Stimulated activated CD8-positive, alpha-beta memory T cell treated with anti-CD3 and anti-CD28 coated beads, Interleukin-2, amount 100 ng/mL, for 48 hours (primary cell): ENCODE measurements around the gene EPHA7.

Experiments used
- DNase-seq, 2 donors: peaks; one replicate each; pipeline ENCODE4 v3.0.0-alpha.2; 2020; ENCODE audit warnings: low read depth in 2 of 2

The EPHA7 gene

DNA sequence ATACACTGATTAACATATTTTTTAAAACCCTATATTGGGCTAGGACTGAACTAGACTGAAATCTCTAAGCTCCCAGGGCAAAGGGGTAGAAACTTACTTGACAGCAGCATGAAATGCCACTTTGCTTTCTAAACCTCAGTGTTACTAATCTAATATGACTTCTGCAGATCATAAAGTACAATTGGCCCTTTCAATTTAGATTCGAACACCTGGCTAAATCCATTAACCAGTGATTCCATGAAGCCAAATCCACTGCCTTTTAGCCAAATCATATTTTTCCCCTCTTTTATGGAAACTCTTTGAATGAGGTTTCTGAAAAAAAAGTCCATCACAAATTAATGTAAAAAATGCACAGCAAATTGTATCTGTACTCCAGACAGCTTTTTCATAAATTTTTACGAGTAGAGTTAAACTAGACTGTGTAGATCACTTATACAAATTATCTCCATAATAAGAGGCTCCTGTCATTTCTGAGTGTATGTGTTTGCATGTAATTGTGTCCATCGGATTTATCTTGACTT lies 25.7 kb downstream of the EPHA7 start:
- no peak for DNase-seq

DNA sequence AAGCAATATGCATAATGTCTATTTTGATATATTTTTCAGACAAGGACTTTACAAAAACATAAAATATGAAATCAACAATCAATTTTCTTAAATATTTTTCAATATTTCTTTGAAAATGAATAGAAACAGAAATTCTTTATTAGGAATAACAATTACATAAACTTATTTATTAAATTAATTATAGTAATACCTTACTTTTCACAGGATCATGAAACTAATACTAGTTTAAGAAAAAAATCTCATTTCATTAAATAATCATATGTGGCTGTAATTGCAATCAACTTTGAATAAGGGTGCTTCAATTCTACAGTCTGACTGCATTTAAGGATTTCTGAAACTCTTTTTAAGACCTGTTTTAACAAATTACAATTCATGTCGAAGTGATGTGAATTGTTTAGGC lies 26.6 kb downstream of the EPHA7 start:
- no peak for DNase-seq

DNA sequence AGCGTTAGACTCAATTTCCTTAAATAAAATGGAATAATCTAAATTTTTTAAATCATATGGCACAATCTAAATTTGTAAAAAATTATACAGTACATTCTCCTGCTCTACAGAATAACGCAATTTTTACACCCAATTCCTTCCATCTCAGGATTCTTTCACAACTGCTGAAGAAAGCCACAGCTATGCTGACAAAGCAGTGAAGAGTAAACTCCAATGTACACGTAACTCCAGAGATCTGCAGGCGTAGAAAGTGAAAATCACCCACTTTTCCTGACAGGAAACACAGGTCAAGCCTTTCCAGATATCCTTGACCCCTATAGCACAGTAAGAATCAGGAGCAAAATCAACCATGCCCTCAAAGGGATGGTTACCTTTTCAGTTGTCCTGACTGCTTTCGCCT lies 27.4 kb downstream of the EPHA7 start:
- DNase-seq, result no peak

DNA sequence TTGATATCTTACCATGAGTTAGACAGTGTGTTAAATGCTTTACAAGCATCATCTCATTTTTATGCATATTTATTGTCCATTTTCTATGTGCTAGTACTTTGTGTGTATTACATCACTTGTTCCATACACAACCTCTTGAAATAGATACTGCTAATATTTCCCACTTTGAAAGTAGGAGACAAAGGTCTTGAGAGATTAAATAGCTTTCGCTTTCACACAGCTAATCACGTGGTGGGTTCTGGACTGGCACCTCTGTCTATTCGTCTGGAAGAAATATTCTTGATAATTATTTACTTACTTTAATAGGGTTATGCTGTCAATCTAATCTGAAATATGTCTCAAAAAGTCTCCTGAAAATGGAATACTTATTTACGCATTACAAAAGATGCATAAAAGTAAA lies 30.2 kb downstream of the EPHA7 start:
- no peak for DNase-seq

DNA sequence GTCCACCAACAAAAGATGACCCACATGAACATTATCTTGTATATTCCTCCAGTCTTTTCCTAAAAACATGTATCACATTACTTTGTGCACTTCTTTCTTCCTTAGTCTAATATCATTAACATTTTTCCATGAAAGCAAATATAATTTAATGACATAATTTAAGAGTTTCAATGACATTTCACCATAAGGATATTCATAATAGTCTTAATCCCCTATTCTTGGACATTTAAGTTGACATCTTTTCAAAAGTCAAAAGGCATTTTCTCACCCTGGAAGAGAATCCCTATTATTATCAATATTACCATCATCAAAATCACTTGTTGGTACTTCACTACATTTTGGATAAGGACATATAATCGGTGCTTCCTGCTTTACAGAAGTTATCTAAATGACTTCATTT lies 31.3 kb downstream of the EPHA7 start:
- no peak for DNase-seq

DNA sequence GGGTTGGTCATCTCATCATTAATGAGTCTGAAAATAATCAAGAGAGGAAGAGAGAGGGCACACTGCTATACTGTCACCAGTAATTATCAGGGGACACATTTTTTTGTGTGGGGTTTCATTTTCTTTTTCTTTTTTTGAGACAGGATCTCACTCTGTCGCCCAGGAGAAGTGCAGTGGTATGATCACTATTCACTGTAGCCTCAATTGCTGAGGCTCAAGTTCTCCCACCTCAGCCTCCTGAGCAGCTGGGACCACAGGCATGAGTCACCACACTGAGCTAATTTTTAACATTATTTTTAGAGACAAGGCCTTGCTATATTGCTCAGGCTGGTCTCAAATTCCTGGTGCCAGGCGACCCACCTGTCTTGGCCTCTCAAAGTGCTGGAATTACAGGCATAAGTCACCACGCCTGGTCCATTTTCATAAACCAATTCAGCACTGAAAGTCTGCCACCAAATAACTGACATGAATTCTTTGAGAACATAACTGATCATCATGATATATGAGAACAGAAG lies 43.3 kb downstream of the EPHA7 start:
- no peak for DNase-seq

DNA sequence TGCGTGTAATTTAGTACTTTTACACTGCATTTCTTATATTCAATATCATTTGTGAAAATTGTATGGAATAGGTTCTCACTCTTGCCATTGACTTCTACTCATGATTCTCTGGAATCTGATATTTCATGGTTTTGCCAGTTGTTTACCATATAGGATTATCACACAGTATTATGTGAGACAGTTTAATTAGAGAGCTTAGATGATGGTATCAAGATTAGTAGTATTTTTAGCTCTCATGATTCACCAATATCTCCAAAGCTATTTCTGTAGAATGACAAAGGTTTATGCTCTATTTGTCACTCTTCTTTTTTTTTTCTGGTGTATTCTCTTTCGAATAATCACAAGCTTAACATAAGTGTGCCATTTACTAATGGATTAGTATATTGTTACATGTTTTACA lies 45.9 kb downstream of the EPHA7 start:
- no peak for DNase-seq

DNA sequence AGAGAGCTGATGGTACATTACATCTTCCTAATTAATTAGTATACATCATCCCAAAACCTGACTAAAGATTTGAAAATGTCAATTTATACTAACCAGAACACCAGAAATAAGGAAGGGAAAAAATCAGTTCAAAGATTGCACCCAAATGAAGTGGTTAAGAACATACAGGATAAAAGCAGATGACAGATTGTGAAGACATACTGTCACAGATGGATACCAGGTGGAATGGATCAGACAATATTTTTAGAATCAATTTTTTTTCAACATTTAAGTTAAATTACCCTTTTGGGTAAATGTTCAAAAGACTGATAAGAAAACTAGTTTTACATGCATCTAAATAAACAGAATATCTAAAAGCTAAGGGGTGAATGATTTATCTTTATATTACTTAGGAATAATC lies 47.6 kb downstream of the EPHA7 start:
- DNase-seq, result no peak

DNA sequence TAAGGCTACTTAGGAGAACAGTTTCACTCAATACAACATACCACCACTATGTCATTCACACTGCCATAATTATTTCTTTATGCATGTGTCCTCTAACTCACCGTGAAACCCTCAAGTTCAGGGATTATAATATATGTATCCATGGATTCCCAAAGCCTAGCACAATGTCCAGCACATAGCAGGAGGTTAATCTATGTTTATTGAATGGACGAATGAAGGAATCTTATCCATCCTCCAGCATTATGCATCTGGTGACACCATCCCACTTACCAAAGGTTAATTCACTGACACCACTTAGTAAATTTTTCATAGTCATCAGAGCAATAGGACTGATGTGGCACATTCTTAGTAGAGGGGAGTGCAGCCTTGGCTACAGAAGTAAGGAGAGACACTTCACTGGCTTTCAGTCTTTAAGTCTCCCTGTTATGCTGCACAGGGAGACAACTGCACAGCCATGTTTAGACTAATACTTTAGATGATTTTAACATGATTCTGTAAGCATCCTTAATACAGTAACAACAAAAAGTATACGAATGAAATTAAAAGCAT lies 49.7 kb downstream of the EPHA7 start:
- DNase-seq, result no peak

DNA sequence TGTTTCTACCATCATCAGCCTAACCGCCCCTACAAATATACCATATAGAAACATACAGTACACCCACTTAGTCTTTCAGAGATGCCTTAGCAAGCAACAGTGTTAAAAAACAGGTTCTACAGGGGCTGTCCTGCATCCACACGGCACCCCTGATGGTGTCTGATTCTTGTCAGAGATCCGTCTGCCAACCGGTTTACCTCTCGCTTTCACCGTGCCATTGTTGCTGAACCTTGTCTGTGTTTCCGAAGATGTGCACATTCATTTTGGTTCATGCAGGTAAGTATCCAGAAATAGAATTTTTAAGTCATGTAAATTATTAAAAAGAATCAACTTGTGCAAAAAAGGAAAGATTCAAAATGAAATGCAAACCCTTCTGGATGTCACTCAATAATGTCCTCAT lies 52.9 kb downstream of the EPHA7 start:
- DNase-seq, result no peak

DNA sequence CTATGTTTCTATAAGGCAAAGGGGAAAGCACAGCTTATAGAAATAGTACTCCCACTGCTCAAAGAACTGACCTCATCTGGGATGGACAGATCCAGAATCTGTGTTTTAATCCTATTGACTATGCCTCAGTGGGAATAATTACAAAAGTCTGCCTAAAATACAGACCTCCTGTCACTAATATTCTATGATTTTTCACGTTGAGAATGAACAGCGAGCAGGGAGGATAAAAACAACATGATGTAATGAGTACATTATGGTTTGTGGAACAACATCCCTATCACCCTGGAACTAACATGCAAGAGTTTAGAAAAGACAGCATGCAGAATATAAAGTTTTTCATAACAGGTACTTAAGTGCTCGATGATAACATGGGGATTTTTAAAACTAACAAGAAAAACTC lies 53.9 kb downstream of the EPHA7 start:
- DNase-seq, result no peak

DNA sequence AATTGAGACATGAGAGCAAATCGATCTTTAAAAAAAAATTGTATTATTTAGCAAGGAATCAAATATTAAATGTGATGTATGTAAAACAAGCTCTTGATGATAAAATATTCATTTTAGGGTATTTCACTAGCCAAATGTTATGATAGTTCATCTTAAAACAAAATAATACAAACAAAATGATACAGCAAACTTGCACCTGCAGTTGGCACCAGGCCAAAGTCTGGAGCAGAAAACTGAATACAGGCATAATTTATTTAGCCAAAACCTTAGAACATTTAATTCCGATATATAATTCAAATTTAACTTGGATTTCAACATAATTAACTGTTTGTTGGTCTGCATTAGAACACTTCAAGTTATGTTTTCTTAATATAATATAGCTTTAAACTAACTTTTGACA lies 60.9 kb downstream of the EPHA7 start:
- DNase-seq, result no peak

DNA sequence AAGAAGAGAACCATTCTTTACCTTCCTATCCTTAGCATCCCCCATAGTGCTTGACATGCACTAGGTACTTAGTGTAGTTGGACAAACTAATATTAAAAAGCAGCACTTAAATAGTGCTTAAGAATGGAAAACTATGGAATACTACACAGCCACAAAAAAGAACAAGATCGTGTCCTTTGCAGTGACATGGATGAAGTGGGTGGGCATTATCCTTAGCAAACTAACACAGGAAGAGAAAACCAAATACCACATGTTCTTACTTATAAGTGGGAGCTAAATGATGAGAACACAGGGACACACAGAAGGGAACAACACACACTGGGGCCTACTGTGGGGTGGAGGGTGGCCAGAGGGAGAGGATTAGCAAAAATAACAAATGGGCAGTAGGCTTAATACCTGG lies 66.8 kb downstream of the EPHA7 start:
- no peak for DNase-seq

DNA sequence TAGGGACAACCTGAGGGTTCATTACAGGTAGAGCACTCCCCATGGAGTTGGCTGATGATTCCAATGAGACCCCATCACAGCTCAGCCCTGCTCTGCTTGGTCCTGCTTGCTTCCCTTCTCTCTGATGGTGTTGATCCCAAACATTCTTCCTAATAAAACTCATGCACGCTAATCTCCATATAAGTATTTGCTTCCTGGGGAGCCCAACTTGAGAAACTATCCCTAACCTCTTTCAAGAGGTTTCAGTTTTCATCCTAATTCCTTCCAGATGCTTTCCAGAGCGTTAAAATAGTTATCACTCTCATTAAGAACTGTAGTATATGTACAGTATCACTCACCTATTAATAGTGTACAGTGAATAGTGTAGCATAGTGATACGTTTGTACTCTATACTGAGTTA lies 68.1 kb downstream of the EPHA7 start:
- no peak for DNase-seq

DNA sequence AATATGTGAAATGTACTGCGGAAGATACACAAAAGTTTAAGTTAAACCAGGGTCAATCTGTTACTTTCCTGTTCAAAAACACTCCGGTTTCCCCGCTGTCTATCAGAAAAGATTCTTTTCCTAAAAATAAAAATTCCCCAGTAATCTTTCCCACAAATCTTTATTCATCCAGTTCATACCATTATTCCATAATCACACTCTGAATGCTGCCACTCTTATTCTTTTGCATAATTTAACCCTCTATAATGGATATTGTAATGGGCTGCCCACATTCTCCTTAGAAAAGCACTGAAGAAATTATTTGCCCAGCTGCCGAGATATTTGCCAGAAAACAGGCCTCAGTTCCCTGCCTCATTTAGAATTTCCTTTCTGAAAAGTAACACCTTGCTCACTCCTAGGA lies 68.6 kb downstream of the EPHA7 start:
- no peak for DNase-seq

DNA sequence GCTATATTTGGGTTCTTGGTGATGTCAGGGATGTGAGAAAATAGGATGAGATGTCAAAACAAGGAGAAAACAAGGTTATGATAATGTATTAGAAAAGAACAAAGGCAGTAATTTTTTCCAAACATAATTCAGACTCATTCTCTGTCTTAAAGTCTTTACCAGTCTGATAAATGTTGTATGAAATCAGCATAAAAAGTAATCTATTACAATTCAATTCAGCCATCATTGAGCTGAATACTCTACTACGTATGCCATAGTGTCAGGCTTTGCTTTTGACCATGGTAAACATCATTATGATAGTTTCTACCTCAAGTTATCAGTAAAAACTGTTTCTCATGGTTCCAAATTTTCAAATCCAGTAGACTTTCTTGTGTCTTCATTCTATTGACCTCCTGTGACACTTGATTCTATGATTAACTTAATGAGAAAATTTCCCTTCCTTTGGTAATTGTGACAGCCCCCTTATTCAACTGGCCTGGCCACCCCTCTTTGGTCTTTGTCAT lies 75.0 kb downstream of the EPHA7 start:
- DNase-seq, result no peak

DNA sequence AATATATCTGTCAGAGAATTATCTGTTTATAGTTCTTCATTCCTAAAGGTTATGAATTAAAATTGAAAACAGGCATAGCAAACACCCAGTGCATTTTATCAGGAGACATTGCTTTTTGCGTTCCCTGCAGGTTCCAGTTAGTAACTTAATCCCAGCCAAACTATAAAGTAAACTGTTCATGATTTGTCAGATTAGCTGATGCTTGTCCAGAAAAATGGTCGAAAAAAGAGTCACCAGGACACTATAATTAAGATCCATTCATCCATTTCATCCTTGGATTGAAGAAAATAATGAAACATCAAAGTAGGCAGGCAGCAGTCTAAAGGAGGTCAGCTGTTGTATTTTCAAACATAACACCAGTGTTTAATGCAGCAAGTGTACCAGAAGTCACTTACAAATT lies 75.9 kb downstream of the EPHA7 start:
- DNase-seq, result no peak

DNA sequence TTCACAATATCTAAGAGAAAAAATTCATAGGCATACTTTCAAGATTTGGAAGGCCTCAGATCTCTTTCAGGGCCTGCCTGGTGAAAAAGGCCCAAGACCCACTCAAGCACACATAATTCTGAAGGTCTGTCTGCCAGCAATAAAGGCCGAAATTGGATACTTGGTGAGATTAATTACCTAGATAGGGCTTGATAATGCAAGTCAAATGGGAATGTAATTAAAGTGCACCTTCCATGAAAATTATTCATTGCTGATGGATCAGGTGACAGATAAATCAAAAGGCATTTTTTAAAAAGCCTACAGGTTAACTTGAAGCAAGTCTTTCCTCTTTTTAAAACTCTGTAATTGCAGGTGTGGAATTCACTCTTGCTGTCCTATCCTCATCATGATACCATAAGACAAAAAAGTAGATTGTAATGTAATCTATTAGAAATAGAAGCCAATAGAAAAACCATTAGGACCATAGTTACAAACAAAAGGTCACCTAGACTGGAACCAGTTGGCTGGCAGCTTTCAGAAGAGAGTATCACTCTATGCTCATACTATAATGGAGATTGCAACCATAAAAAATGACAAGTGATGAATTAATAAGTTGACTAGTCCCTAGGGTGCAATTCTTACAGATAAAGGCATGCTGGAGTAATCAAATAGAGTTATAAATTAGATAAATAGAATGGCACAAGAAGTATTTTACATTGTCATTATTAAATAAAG lies 77.3 kb downstream of the EPHA7 start:
- no peak for DNase-seq

DNA sequence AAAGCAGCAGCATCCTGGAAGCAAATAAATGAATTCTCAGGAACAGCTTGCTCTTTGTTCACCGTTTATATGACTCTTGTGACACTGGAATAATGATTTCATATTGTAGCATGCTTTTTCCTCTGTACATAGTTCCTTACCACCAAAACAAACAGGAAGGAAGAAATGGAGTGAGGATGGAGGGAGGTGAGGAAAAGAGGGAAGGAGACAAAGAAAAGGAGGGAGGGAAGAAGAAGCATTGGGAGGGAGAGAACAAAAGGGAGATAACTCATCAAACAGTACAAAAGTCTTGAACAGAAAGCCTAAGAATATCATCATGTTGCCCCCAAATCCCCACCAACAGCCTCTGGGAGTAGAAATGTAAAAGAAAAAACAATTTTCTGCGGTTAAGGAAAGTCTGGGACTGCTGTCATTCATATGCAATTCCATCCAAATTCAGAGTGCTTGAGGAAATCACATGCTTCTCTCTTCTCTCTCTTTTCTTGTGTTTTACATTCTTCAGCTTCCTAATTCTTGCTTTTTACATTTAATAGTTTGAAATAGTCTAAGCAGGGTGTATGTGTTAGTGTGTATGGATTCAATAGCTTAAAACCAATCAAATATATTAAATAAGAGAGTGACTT lies 81.5 kb downstream of the EPHA7 start:
- no peak for DNase-seq

DNA sequence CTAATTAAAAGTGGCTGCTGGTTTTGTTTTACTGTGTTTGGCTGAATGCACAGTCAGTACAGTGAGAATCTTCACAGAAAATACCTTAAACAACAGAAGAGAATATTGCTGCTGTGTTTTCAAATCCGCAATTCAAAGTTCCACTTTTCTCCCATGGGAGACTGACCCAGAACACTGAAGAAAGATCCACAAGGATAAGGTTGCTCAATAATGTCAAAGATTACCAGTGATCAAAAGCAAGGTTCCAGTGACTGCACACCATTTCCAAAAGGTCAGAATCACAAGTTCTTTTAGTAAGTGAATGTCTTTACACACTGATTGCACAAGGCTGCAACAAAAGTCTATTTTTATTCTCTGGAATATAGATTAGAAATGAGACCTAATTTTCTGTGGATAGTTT lies 82.3 kb downstream of the EPHA7 start:
- DNase-seq, result no peak

DNA sequence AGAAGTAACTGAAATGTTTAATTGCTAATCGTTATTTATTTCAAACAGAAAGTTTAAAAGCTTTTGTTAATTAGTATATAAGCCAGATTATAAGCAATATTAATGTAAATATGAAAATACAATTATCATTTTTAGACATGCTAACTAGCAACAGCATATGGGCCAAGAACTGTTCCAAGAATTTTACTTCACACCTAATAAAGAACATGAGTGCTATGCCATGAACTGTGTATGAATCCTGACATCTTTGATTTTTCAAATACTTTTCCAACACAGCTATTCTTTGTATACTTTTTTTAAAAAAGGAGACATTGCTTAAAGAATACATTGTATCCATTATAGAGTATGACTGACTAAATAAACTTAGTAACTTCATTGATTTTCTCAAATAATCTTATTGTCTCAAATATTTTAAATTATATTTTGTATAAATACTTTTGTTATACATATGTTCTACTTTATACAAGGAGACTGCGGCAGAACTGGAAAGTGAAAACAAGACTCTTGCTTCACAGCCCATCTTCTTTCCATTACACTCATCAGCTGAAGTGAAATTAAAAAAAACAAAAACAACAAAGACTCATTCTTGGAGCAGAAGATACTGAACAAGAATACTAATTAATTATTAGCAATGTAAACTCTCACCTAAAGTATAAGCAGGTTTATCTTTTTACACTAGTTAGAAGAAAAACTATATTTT lies 89.9 kb downstream of the EPHA7 start:
- DNase-seq, result no peak

DNA sequence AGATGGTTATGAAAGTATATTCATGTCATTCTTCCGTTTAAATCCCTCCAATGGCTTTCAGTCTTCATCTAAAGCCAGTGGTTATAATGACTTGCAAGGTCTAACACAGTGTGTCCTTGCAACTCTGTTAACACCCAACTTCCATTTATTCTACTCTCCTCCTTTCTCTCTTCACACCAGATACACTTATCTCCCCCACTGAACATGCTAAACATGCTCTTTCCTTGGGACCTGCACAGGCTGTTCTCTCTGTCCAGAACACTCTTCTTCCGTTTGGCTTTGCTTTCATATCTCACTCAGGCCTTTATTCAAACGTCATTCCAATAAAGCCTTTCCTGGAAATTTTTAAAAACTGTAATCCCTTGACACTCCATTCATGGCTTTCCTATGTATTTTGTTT lies 91.5 kb downstream of the EPHA7 start:
- no peak for DNase-seq
